ENCODE data around the gene MDFI.
A peak's percentile ranks its signal among the peaks of the same experiment; 100 is the strongest.

Gene MDFI

GRCh38 chr6:41593406-41593805 lies 44.9 kb upstream of the MDFI start:
- no peaks in the 10 kb centered on the region for H3K9me3 ChIP-seq
- no peaks in the 10 kb centered on the region for H3K4me1 ChIP-seq
- H3K4me3 ChIP-seq (ENCODE audit: low read depth, low read length): no peak overlapping the region
- peaks cover 3% of the 10 kb centered on the region; the same call in 1 of the 2 replicates for H3K36me3 ChIP-seq
- no peaks in the 10 kb centered on the region for H3K27me3 ChIP-seq
- TF ChIP-seq CTCF (IDR thresholded peaks at IDR 0.05; ENCODE audit: low read depth, low read length): no peak
- DNase-seq: no peak

GRCh38 chr6:41593839-41594238 lies 44.4 kb upstream of the MDFI start:
- peaks cover 3% of the 10 kb centered on the region; the same call in 1 of the 2 replicates for H3K36me3 ChIP-seq
- no peak for DNase-seq
- H3K9me3 ChIP-seq: no peaks in the 10 kb centered on the region
- no peak overlapping the region for H3K4me3 ChIP-seq (ENCODE audit: low read depth, low read length)
- H3K27me3 ChIP-seq: no peaks in the 10 kb centered on the region
- no peaks in the 10 kb centered on the region for H3K4me1 ChIP-seq
- TF ChIP-seq CTCF (IDR thresholded peaks at IDR 0.05; ENCODE audit: low read depth, low read length): no peak

- H3K36me3 ChIP-seq: peaks cover 3% of the 10 kb centered on the region; the same call in 1 of the 2 replicates
- H3K4me3 ChIP-seq (ENCODE audit: low read depth, low read length): no peak overlapping the region
- no peaks in the 10 kb centered on the region for H3K27me3 ChIP-seq
- no peak for TF ChIP-seq CTCF (IDR thresholded peaks at IDR 0.05; ENCODE audit: low read depth, low read length)
- DNase-seq: no peak
- no peaks in the 10 kb centered on the region for H3K9me3 ChIP-seq
- H3K4me1 ChIP-seq: no peaks in the 10 kb centered on the region
Observed at GRCh38 chr6:41594326-41594725, 43.9 kb upstream of the MDFI start.

- H3K9me3 ChIP-seq: no peaks in the 10 kb centered on the region
- H3K36me3 ChIP-seq: peaks cover 3% of the 10 kb centered on the region; the same call in 1 of the 2 replicates
- no peak for TF ChIP-seq CTCF (IDR thresholded peaks at IDR 0.05; ENCODE audit: low read depth, low read length)
- no peak overlapping the region for H3K4me3 ChIP-seq (ENCODE audit: low read depth, low read length)
- no peak for DNase-seq
- no peaks in the 10 kb centered on the region for H3K27me3 ChIP-seq
- no peaks in the 10 kb centered on the region for H3K4me1 ChIP-seq
Observed at GRCh38 chr6:41594766-41595165, 43.5 kb upstream of the MDFI start.

GRCh38 chr6:41595166-41595565 lies 43.1 kb upstream of the MDFI start:
- H3K4me3 ChIP-seq (ENCODE audit: low read depth, low read length): no peak overlapping the region
- H3K4me1 ChIP-seq: no peaks in the 10 kb centered on the region
- no peak for TF ChIP-seq CTCF (IDR thresholded peaks at IDR 0.05; ENCODE audit: low read depth, low read length)
- no peak for DNase-seq
- no peaks in the 10 kb centered on the region for H3K9me3 ChIP-seq
- no peaks in the 10 kb centered on the region for H3K27me3 ChIP-seq
- H3K36me3 ChIP-seq: peaks cover 3% of the 10 kb centered on the region; the same call in 1 of the 2 replicates

- no peak overlapping the region for H3K4me3 ChIP-seq (ENCODE audit: low read depth, low read length)
- peaks cover 3% of the 10 kb centered on the region; the same call in 1 of the 2 replicates for H3K36me3 ChIP-seq
- no peaks in the 10 kb centered on the region for H3K4me1 ChIP-seq
- TF ChIP-seq CTCF (IDR thresholded peaks at IDR 0.05; ENCODE audit: low read depth, low read length): no peak
- no peaks in the 10 kb centered on the region for H3K27me3 ChIP-seq
- no peaks in the 10 kb centered on the region for H3K9me3 ChIP-seq
- DNase-seq: peak; percentile 4
Observed at GRCh38 chr6:41596096-41596685, 42.1 kb upstream of the MDFI start.

Data from BE2C (cell line).